ENCODE data around the gene RNU4-1. TPM values are rescaled to one million over a fixed set of nuclear protein-coding genes. Genes with fewer than 3 reads are reported as not detected.
"Not testable (repeated sequence)": the region's sequence is repeated elsewhere in the genome, so short reads cannot be mapped to it uniquely, and the experiment has no call there.

RNU4-1 gene
- total RNA-seq, 1 experiment from 2014 or later: not detected

GRCh38 chr12:120247183-120247582, 45.9 kb downstream of the RNU4-1 start:
- DNase-seq (ENCODE audit: low read depth, low spot score): no peak
- in situ Hi-C loops (cut with HindIII; ENCODE audit: low pct_unique_long_range_greater_than_20kb, low sequenced_read_pairs): no loop called here

GRCh38 chr12:120246705-120247104, 46.3 kb downstream of the RNU4-1 start:
- DNase-seq (ENCODE audit: low read depth, low spot score); in situ Hi-C loops (cut with HindIII; ENCODE audit: low pct_unique_long_range_greater_than_20kb, low sequenced_read_pairs): not testable (repeated sequence)

Small RNAs within 50 kb of the gene (small RNA-seq; reads per million reads assigned to genes)
- gene RNU4-1 (528 to 726 reads per million in 2 experiments), gene RNU4-2 (498 to 1,238 reads per million in 2 experiments), gene RNU6-1088P (0 reads per million in 2 experiments)

Other genes starting within 250 kb of the RNU4-1 start
- gene RAB35, start 176.5 kb downstream of the RNU4-1 start, total RNA-seq (2014; rRNA removed; shearing (Covaris generic)): 29.1 and 30.2 TPM in 2 replicates
- 46.4 and 66.2 TPM in 2 replicates for gene GCN1, start 98.5 kb downstream of the RNU4-1 start, total RNA-seq (2014; rRNA removed; shearing (Covaris generic))
- 4,623 and 4,698 TPM in 2 replicates for gene RPLP0, start 92.1 kb downstream of the RNU4-1 start, total RNA-seq (2014; rRNA removed; shearing (Covaris generic))
- 22.0 and 26.1 TPM in 2 replicates for gene PXN, start 27.5 kb downstream of the RNU4-1 start, total RNA-seq (2014; rRNA removed; shearing (Covaris generic))
- gene RNU4-2, start 1.3 kb downstream of the RNU4-1 start, total RNA-seq (2014; rRNA removed; shearing (Covaris generic)): under 0.01 TPM in 2 replicates
- 1.9 and 2.8 TPM in 2 replicates for gene SIRT4, start 9.1 kb upstream of the RNU4-1 start, total RNA-seq (2014; rRNA removed; shearing (Covaris generic))
- gene PLA2G1B, start 34.5 kb upstream of the RNU4-1 start, total RNA-seq (2014; rRNA removed; shearing (Covaris generic)): not detected in 2 replicates
- gene MSI1, start 75.9 kb upstream of the RNU4-1 start, total RNA-seq (2014; rRNA removed; shearing (Covaris generic)): 0.85 and 1.3 TPM in 2 replicates
- gene COX6A1, start 144.9 kb upstream of the RNU4-1 start, total RNA-seq (2014; rRNA removed; shearing (Covaris generic)): 1,050 and 1,113 TPM in 2 replicates
- gene TRIAP1, start 153.1 kb upstream of the RNU4-1 start, total RNA-seq (2014; rRNA removed; shearing (Covaris generic)): 39.3 and 45.1 TPM in 2 replicates
- gene GATC, start 153.2 kb upstream of the RNU4-1 start, total RNA-seq (2014; rRNA removed; shearing (Covaris generic)): 33.9 and 37.0 TPM in 2 replicates
- 179 and 229 TPM in 2 replicates for gene SRSF9, start 176.5 kb upstream of the RNU4-1 start, total RNA-seq (2014; rRNA removed; shearing (Covaris generic))
- gene DYNLL1, start 202.9 kb upstream of the RNU4-1 start, total RNA-seq (2014; rRNA removed; shearing (Covaris generic)): 447 and 502 TPM in 2 replicates
- gene COQ5, start 235.9 kb upstream of the RNU4-1 start, total RNA-seq (2014; rRNA removed; shearing (Covaris generic)): 40.5 and 43.5 TPM in 2 replicates
- gene RNF10, start 241.1 kb upstream of the RNU4-1 start, total RNA-seq (2014; rRNA removed; shearing (Covaris generic)): 42.2 and 51.8 TPM in 2 replicates

Measured in SK-MEL-5 (cell line).